Panc1 (cell line): ENCODE data around the gene CFAP57. TPM values are rescaled to one million over a fixed set of nuclear protein-coding genes. Genes with fewer than 3 reads are reported as not detected.

Source experiments
- ATAC-seq: fragments of 200-7000 bp; cut with Tn5 transposase; 2 replicates; pipeline ENCODE4 v1.9.1; 2020; ENCODE audit warnings: mild to moderate bottlenecking, moderate library complexity
- BruUV-seq: library from RNA; stranded (reverse); fragments of 400-500 nt; replicated peaks from 2 replicates; lab custom pipeline; 2021; lab: Mats Ljungman, UMichigan
- CTCF ChIA-PET: fragments of 300-600 bp; sonication (Branson Sonifier 250); formaldehyde crosslinking; loops from one replicate; lab custom pipeline; 2022; ENCODE audit warnings: antibody characterized with exemption; lab: Charles Lee
- POLR2A ChIA-PET: fragments of 300-600 bp; sonication (Branson Sonifier 250); formaldehyde crosslinking; loops from one replicate; lab custom pipeline; 2022; ENCODE audit warnings: antibody characterized with exemption; lab: Charles Lee
- DNase-seq: peaks from one replicate; pipeline ENCODE4 v3.0.0-alpha.2; 2010; ENCODE audit warnings: low read depth, low spot score
- H3K27ac ChIP-seq: 2 replicates; pipeline ENCODE4 v1.5.1; 2011; ENCODE audit warnings: mild to moderate bottlenecking, low read length, inconsistent platforms
- H3K27me3 ChIP-seq: fragments of 200-500 bp; sonication (Bioruptor generic); 2 replicates; pipeline ENCODE4 v1.6.0; 2014; ENCODE audit warnings: low read length, inconsistent platforms; ENCODE audit not compliant: control insufficient read depth, insufficient read depth
- H3K36me3 ChIP-seq: fragments of 200-500 bp; sonication (Bioruptor generic); 2 replicates; pipeline ENCODE4 v1.5.1; 2014; ENCODE audit warnings: inconsistent platforms, mild to moderate bottlenecking, low read length, moderate library complexity; ENCODE audit not compliant: control insufficient read depth, insufficient read depth
- H3K4me1 ChIP-seq: 2 replicates; pipeline ENCODE4 v1.5.1; 2011; ENCODE audit warnings: inconsistent platforms, mild to moderate bottlenecking, low read length, moderate library complexity; ENCODE audit not compliant: control insufficient read depth, insufficient read depth
- H3K4me3 ChIP-seq, 2 experiments: 2 replicates each; pipeline ENCODE4 v1.5.1; 2011 to 2012; ENCODE audit warnings: low read depth in 2 of 2, low read length in 2 of 2, mild to moderate bottlenecking in 2 of 2, inconsistent platforms in 1 of 2, moderate library complexity in 1 of 2
- H3K9me3 ChIP-seq: fragments of 200-500 bp; sonication (Bioruptor generic); 2 replicates; pipeline ENCODE4 v1.5.1; 2014; ENCODE audit warnings: low read depth, mild to moderate bottlenecking, inconsistent platforms, low read length, moderate library complexity; ENCODE audit not compliant: control insufficient read depth, insufficient read depth
- CTCF ChIP-seq: fragments of 450-650 bp; IDR thresholded peaks from 2 replicates; pipeline ENCODE4 v1.5.1; 2017; ENCODE audit warnings: mild to moderate bottlenecking
- POLR2AphosphoS5 ChIP-seq: IDR thresholded peaks from 2 replicates; pipeline ENCODE4 v1.6.1; 2012; ENCODE audit warnings: mild to moderate bottlenecking, low read depth, low read length, moderate library complexity
- REST ChIP-seq, 2 experiments: IDR thresholded peaks; 2 replicates each; pipeline ENCODE4 v1.6.1; 2011 to 2012; ENCODE audit warnings: low read depth in 2 of 2, control low read depth in 1 of 2, low read length in 1 of 2, mild to moderate bottlenecking in 1 of 2, moderate library complexity in 1 of 2; ENCODE audit not compliant: insufficient read depth in 1 of 2
- SIN3A ChIP-seq: IDR thresholded peaks from 2 replicates; pipeline ENCODE4 v1.6.1; 2012; ENCODE audit warnings: low read depth, mild to moderate bottlenecking, low read length, moderate library complexity, borderline replicate concordance; ENCODE audit not compliant: insufficient read depth
- TCF7L2 ChIP-seq: IDR thresholded peaks from 2 replicates; pipeline ENCODE4 v1.6.1; 2011; ENCODE audit warnings: mild to moderate bottlenecking, low read depth, low read length, inconsistent platforms
- in situ Hi-C: cut with HindIII; loops from 2 replicates; pipeline ENCODE4 v1.10.0; 2016; ENCODE audit warnings: low sequenced_read_pairs, low pct_unique_long_range_greater_than_20kb
- intact Hi-C: fragments of 100-400 bp; cut with micrococcal nuclease; formaldehyde crosslinking; loops from one replicate; pipeline ENCODE4 v1.10.0; 2022; ENCODE audit not compliant: unreplicated experiment
- total RNA-seq: library from RNA; stranded (reverse); gene quantifications from one replicate; pipeline ENCODE4 v1.2.1, GENCODE V29; 2021; ENCODE audit not compliant: unreplicated experiment

Gene CFAP57
- total RNA-seq, 1 experiment from 2014 or later, result 0.69 TPM

- POLR2A ChIA-PET, result interaction anchor here (0.6 kb wide), 1 partner anchor 57 kb away, joined by 7 read pairs; no protein-coding TSS in a partner anchor
- H3K4me3 ChIP-seq, result no peak overlapping the region
These were observed 114.0 kb downstream of the CFAP57 start for GRCh38 chr1:43286115-43286514.

GRCh38 chr1:43286533-43286932 lies 114.4 kb downstream of the CFAP57 start:
- Histone ChIP-seq H3K27ac (no peak overlapping the region), H3K27me3 (no peaks in the 10 kb centered on the region), H3K4me3 (no peak overlapping the region), H3K9me3 (no peaks in the 10 kb centered on the region), H3K36me3 (no peaks in the 10 kb centered on the region), H3K4me1 (no peaks in the 10 kb centered on the region)
- ChIA-PET POLR2A (no interaction called here), CTCF (interaction anchor here (0.6 kb wide), 1 partner anchor 1535 kb away, joined by 4 read pairs; no protein-coding TSS in a partner anchor)
- no TSS peak for BruUV-seq
- DNase-seq (no peak), ATAC-seq (no peak)
- in situ Hi-C loops, result no loop called here
- TF ChIP-seq CTCF (no peak), REST (IDR thresholded peaks at IDR 0.05; ENCODE audit: insufficient read depth in 1 of 2, low read depth in 2 of 2, low read length in 1 of 2) (no peak), POLR2AphosphoS5 (no peak), TCF7L2 (no peak), SIN3A (no peak)
- intact Hi-C loops, result no loop called here

More at GRCh38 chr1:43286115-43286514, 114.0 kb downstream of the CFAP57 start:
- no TSS peak for BruUV-seq
- intact Hi-C loops, result no loop called here
- no peaks in the 10 kb centered on the region for H3K27me3 ChIP-seq
- H3K4me1 ChIP-seq, result no peaks in the 10 kb centered on the region
- in situ Hi-C loops, result no loop called here
- CTCF ChIA-PET, result interaction anchor here (0.6 kb wide), 1 partner anchor 1536 kb away, joined by 4 read pairs; no protein-coding TSS in a partner anchor
- no peak for DNase-seq
- H3K36me3 ChIP-seq, result no peaks in the 10 kb centered on the region
- no peaks in the 10 kb centered on the region for H3K9me3 ChIP-seq
- no peak overlapping the region for H3K27ac ChIP-seq
- no peak for ATAC-seq
- TF ChIP-seq REST (IDR thresholded peaks at IDR 0.05; ENCODE audit: insufficient read depth in 1 of 2, low read depth in 2 of 2, low read length in 1 of 2) (no peak), SIN3A (no peak), POLR2AphosphoS5 (no peak), CTCF (no peak), TCF7L2 (no peak)
